Adrenal gland (tissue), 12 donors: Measurements from ENCODE around the gene USP6NL. TPM values are rescaled to one million over a fixed set of nuclear protein-coding genes. Genes with fewer than 3 reads are reported as not detected.

Experiments
- DNase-seq, 7 donors: peaks; one replicate each; pipeline ENCODE4 v3.0.0-alpha.2; 2019 to 2020
- H3K27ac ChIP-seq, 5 donors: fragments of 200-600 bp; sonication (generic) in 4 of 5; 1 replicate in 3 of 5; 2 replicates in 2 of 5; pipeline versions ENCODE4 v1.5.1 to v1.8.0; 2016 to 2020; ENCODE audit warnings: mild to moderate bottlenecking in 1 of 5
- H3K27me3 ChIP-seq: fragments of 200-600 bp; 2 replicates; pipeline ENCODE4 v1.8.0; 2021
- H3K36me3 ChIP-seq, 2 donors: fragments of 200-600 bp; replicated peaks in 1 of 2; 1 replicate in 1 of 2; 2 replicates in 1 of 2; pipeline versions ENCODE4 v1.5.1 to v1.8.0; 2018 to 2022
- H3K4me1 ChIP-seq, 2 donors: fragments of 200-600 bp; replicated peaks in 1 of 2; 1 replicate in 1 of 2; 2 replicates in 1 of 2; pipeline versions ENCODE4 v1.5.1 to v1.8.0; 2018 to 2021
- H3K4me3 ChIP-seq, 4 donors: fragments of 200-600 bp; sonication (generic) in 3 of 4; one replicate each; pipeline ENCODE4 v1.5.1; 2016 to 2018
- H3K9me3 ChIP-seq, 3 donors: fragments of 200-600 bp; sonication (generic) in 1 of 3; replicated peaks in 1 of 3; 1 replicate in 2 of 3; 2 replicates in 1 of 3; pipeline versions ENCODE4 v1.5.1 to v1.8.0; 2016 to 2021
- CTCF ChIP-seq, 6 experiments: fragments of 450-650 bp in 4 of 6; fragments of 200-600 bp in 2 of 6; sonication (generic) in 1 of 6; IDR thresholded peaks; 1 replicate in 5 of 6; 2 replicates in 1 of 6; pipeline versions ENCODE4 v1.5.1 to v1.8.0; 2016 to 2021; ENCODE audit warnings: antibody characterized with exemption in 6 of 6, mild to moderate bottlenecking in 2 of 6, moderate library complexity in 1 of 6
- POLR2A ChIP-seq, 2 donors: fragments of 450-650 bp; IDR thresholded peaks; one replicate each; pipeline ENCODE4 v1.6.1; 2017; ENCODE audit warnings: antibody characterized with exemption in 2 of 2, mild to moderate bottlenecking in 2 of 2, moderate library complexity in 1 of 2
- WGBS, 4 donors: extraction: QIAGEN DNeasy Blood & Tissue Kit in 2 of 4; methylation state at CpG; one replicate each; pipeline versions ENCODE4 v1.1.5 to v1.1.7; 2013 to 2017; 5-methylcytosine and 5-hydroxymethylcytosine counted together
- intact Hi-C, 2 donors: fragments of 100-400 bp; cut with DNase I; formaldehyde crosslinking; loops; one replicate each; pipeline versions ENCODE4 v1.14.1 to v1.15.0; 2022 to 2023
- polyA plus RNA-seq, 3 donors: library from polyadenylated mRNA; stranded (reverse); fragments of 200-250 nt in 2 of 3; fragments of 350-450 nt in 1 of 3; fragmentation: Illumina TruSeq in 1 of 3; extraction: RNeasy Lipid Tissue Mini Kit (QIAGEN cat#74804) in 1 of 3; gene quantifications; one replicate each; pipeline ENCODE4 v1.2.3, GENCODE V29; 2013 to 2014
- total RNA-seq, 9 donors: library from RNA; depleted of rRNA in 4 of 9; stranded (reverse); fragments of >200 nt in 4 of 9; fragments of 120-200 nt in 1 of 9; fragmentation: NEBNext Ultra II Directional in 1 of 9; extraction: Animal tissue kit (Norgen Biotek cat#: 25700) in 1 of 9; gene quantifications; one replicate each; pipeline versions ENCODE4 v1.1.0 to v1.2.4, GENCODE V29; 2013 to 2023
- donor health status: healthy with polysubstance abuse.
- donor health status: Bipolar disorder and iron deficiency.
- donor health status: DM: yes; HTN: yes; CAD: no.
- donor health status: DM: no; HTN: no; CAD: no.
- donor health status: DM: no; HTN: no; CAD: no.
- donor health status: DM: yes; HTN: yes; CAD: no.

Gene USP6NL
- total and polyA plus RNA-seq, 12 donors, result 3.5 to 35.1 (median 19.8) TPM

- no peak overlapping the region for H3K27ac ChIP-seq
- H3K4me3 ChIP-seq, result no peak overlapping the region
- DNase-seq, result no peak
- H3K27me3 ChIP-seq, result no peaks in the 10 kb centered on the region
- H3K9me3 ChIP-seq, result no peaks in the 10 kb centered on the region
- no peaks in the 10 kb centered on the region for H3K36me3 ChIP-seq
- TF ChIP-seq POLR2A (IDR thresholded peaks at IDR 0.05), result no peak
- no peaks in the 10 kb centered on the region for H3K4me1 ChIP-seq
- intact Hi-C loops, result no loop called here
- WGBS, 4 donors, result 86 to 89% (median 88%) methylated on average over 15 to 16 of the region's 16 CpGs
These were observed 169.3 kb downstream of the USP6NL start for GRCh38 chr10:11442001-11442773.

- no peaks in the 10 kb centered on the region for H3K9me3 ChIP-seq
- 81 to 88% (median 85%) methylated on average over 12 to 16 of the region's 16 CpGs for WGBS, 4 donors
- no peak overlapping the region for H3K4me3 ChIP-seq
- no peaks in the 10 kb centered on the region for H3K27me3 ChIP-seq
- TF ChIP-seq POLR2A (IDR thresholded peaks at IDR 0.05) (no peak), CTCF (IDR thresholded peaks at IDR 0.05) (no peak)
- peak in 1 of 7 donors; percentile 33 for DNase-seq
- intact Hi-C loops, result no loop called here
- H3K27ac ChIP-seq, result no peak overlapping the region
- H3K36me3 ChIP-seq, result no peaks in the 10 kb centered on the region
- H3K4me1 ChIP-seq, result no peaks in the 10 kb centered on the region
These were observed 170.3 kb downstream of the USP6NL start for GRCh38 chr10:11441151-11441535.

- H3K4me3 ChIP-seq, result no peak overlapping the region
- WGBS, 4 donors, result 73 to 83% (median 77%) methylated on average over 15 of the region's 15 CpGs
- no peaks in the 10 kb centered on the region for H3K27me3 ChIP-seq
- H3K27ac ChIP-seq, result no peak overlapping the region
- no peaks in the 10 kb centered on the region for H3K4me1 ChIP-seq
- DNase-seq, result no peak
- no peaks in the 10 kb centered on the region for H3K36me3 ChIP-seq
- TF ChIP-seq CTCF (IDR thresholded peaks at IDR 0.05) (no peak), POLR2A (IDR thresholded peaks at IDR 0.05) (no peak)
- no peaks in the 10 kb centered on the region for H3K9me3 ChIP-seq
- intact Hi-C loops, result no loop called here
These were observed 170.9 kb downstream of the USP6NL start for GRCh38 chr10:11440250-11441150.

- TF ChIP-seq POLR2A (IDR thresholded peaks at IDR 0.05), result no peak
- no peak for TF ChIP-seq CTCF (IDR thresholded peaks at IDR 0.05)
- no peaks in the 10 kb centered on the region for H3K27me3 ChIP-seq
- 83 to 91% (median 85%) methylated on average over 13 of the region's 13 CpGs for WGBS, 4 donors
These were observed 171.9 kb downstream of the USP6NL start for GRCh38 chr10:11439523-11440053.

More at GRCh38 chr10:11439523-11440053, 171.9 kb downstream of the USP6NL start:
- Histone ChIP-seq H3K4me1 (no peaks in the 10 kb centered on the region), H3K9me3 (no peaks in the 10 kb centered on the region), H3K36me3 (no peaks in the 10 kb centered on the region), H3K4me3 (no peak overlapping the region), H3K27ac (no peak overlapping the region)
- intact Hi-C loops, result no loop called here
- no peak for DNase-seq
